SH-SY5Y (cell line): Measurements from ENCODE around the gene CD164L2.

Source experiments
- GATA2 ChIP-seq: IDR thresholded peaks from 2 replicates; pipeline ENCODE4 v1.6.1; 2011; ENCODE audit warnings: mild to moderate bottlenecking, low read depth, low read length
- GATA3 ChIP-seq: IDR thresholded peaks from 2 replicates; pipeline ENCODE4 v1.6.1; 2011; ENCODE audit warnings: low read depth, mild to moderate bottlenecking, low read length, moderate library complexity

DNA sequence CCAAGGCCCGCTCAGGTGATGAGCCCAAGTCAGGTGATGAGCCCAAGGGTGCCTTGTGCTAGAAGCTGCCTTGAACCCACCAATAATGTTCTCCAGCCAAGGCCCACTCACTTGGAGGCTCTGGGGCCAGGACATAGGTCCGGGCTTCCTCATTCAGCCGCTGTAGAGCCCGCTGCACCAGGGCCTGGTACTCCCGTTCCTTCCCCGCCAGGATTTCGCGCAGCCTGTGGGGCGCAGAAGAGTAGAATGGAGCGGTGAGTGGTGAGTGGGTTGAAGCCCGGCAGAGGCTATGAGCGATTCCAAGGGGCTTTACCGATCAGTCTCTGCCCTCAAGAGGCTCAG lies 26.9 kb downstream of the CD164L2 start:
- TF ChIP-seq GATA3, result no peak
- TF ChIP-seq GATA2, result no peak
